Stromal cell of bone marrow (primary cell): ENCODE results near the gene IFT27.

ENCODE experiments used
- DNase-seq: peaks from one replicate; pipeline ENCODE4 v3.0.0-alpha.2; 2012; ENCODE audit warnings: low read depth

IFT27 gene

GRCh38 chr22:36796552-36797175 is 20.7 kb upstream of the IFT27 start:
- DNase-seq: no peak

- DNase-seq: no peak
Observed at GRCh38 chr22:36795633-36796032, 19.7 kb upstream of the IFT27 start.

DNA sequence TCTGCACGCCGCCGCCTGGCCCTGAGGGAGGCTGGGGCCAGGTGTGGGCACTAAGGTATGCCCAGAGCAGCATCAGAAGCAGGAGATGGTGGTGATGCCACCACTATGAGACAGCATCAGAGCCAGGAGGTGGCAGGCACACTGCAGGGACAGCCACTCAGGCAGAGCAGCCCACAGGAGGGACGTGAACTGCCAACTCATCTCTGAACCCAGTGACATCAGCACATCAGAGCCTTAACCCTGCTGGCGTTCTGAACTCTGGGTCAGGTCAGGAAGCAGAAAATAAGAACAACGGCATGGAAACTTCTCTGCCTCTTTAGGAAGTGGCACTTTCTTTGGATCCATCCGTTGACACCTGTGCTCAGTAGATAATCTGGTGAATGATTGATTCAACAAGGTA is 14.7 kb upstream of the IFT27 start:
- DNase-seq: no peak

DNA sequence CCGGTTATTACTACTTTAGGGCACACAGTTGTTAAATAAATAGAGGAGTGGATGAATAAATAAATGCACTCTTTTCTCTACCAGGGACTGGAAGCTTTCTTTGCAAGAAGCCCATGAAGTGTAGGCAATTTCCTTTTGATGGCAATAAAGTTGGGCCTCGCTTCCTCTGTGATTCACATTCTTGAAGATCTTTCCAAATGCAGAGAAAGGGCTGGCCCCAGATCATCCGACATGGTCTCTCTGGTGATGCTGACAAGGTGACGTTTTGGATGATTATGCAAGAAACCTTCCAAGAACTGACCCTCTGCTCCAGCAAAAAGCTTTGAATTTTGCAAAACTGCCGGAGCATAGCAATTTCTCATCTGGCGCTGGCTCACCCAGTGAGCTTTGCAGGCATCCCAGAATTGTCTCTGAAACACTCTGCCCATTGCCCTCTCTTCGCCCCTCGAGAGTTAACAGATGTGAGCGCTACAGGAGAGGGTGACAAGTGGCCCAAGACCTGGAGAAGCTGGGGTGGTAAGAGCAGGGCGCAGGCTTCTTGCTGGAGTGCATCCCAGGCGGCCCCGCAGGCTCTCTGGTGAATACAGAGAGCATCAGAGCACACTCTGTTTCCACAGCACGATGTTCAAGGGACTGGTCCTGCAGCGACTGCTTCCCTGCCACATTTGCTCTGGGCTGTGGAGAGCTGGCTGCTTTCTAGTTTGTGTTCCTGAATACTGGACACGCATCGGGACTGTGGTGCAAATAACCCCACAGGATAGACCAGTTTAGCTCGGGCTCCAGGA is 11.5 kb upstream of the IFT27 start:
- no peak for DNase-seq

GRCh38 chr22:36783743-36784142 is 7.8 kb upstream of the IFT27 start:
- DNase-seq: no peak

GRCh38 chr22:36781656-36782627 is 6.0 kb upstream of the IFT27 start:
- peak; percentile 63 for DNase-seq

DNA sequence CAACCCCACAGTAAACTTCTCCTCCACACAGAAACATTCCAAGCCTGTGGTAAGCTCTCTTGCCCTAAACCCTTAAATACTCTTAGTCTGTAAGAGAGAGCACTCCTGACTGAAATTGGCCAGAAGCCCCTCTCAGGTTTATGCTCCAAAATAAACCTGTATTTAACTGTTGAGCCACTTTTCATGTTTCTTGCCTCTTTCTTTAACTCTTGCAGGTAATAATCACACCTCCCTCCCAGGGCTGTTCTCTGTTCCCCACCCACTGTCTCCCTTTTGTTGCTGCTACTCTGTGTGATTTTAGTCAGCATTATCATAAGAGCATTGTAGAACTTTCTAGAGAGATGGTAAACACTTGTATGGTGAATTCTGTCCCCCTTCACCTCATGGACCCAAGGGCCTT is 2.1 kb upstream of the IFT27 start:
- no peak for DNase-seq

DNA sequence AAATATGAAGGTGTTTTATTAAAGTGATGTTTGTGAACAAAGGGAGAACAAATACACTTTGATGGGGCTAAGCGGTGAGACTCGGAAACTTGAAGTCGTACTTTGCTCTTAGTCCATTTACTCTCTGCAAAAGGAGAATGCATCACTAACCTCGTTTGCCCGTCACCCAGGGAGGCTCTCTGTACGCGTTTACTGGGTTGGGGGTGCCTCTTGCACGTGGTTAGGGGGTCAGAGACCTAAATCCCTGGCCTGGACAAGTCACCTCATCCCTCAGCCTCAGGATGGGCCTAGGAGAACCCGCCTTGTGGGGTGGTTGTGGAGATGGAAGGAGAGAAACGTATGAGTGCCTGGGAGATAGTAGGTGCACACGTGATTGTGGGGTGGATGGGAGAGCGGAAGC is 803 bp upstream of the IFT27 start:
- no peak for DNase-seq

- DNase-seq: no peak
Observed at GRCh38 chr22:36775586-36775963, 344 bp downstream of the IFT27 start.

- DNase-seq: peak; percentile 59
Observed at GRCh38 chr22:36773935-36774334, 2.0 kb downstream of the IFT27 start.

GRCh38 chr22:36772451-36772850 is 3.5 kb downstream of the IFT27 start:
- no peak for DNase-seq

DNA sequence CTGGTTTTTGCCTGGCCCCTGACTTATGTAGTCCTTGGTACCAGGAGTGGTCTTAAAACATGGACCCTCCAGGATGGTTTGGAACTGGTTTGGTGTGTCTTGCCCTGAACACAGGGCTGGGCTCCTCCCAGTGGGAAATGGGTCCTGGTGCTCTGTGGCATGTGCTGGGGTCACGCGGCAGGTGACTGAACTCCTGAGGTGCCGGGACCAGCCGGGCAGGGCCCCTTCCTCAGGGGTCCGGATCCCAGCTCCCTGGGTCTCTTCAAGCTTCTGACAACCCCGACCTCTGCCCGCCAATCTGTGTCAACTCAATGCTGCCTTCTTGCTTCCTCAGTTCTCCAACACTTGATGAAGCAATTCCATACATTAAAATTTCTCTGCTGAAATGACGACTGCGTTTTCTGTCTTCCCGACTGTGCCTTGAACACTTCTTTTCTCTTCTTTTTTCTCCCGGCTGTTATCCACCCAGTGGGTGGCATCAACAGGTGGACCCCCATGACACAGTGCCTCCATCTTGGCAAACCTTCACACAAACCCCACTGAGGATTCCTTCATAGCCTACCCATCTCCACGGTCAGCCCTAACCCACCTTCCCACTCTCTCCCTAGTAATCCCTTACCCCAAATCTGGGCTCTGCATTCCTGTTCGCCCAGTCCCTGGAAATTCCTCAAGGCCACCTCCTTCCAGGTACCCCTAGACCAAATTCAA is 4.4 kb downstream of the IFT27 start:
- DNase-seq: no peak

DNA sequence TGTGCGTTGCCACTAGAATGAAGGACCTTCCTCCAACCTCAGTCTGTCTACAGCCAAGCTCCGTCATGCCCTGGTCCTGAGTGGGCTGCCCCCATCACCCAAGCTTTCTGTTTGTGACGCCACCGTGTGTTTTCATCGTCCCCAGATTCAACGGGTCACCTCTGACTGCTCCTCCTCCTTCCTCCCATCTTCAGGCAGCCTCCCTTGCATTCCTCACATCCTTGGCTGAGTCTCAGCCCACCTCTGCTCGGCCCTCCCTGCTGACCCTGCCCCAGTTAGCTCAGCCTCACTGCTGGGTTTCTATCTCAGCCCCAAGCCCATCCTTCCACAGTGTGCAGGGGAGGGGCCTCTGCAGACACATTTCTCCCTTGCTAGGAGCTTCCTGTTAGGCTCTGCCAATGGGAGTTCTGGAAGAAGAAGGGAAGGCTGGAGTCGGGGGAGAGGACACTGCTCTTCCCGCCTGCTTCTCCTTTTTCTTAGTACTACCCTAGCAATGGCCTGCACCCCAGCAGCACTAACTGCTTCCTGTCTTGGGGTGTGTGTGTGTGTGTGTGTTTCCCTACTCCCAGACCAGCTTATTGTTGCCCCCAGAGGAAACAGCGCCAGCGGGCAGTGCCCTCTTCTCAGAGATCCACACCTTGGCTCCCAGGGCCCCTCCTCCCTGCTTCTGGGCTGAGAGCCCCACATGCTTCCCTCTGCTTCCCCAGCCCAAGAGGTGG is 5.2 kb downstream of the IFT27 start:
- DNase-seq: no peak

DNA sequence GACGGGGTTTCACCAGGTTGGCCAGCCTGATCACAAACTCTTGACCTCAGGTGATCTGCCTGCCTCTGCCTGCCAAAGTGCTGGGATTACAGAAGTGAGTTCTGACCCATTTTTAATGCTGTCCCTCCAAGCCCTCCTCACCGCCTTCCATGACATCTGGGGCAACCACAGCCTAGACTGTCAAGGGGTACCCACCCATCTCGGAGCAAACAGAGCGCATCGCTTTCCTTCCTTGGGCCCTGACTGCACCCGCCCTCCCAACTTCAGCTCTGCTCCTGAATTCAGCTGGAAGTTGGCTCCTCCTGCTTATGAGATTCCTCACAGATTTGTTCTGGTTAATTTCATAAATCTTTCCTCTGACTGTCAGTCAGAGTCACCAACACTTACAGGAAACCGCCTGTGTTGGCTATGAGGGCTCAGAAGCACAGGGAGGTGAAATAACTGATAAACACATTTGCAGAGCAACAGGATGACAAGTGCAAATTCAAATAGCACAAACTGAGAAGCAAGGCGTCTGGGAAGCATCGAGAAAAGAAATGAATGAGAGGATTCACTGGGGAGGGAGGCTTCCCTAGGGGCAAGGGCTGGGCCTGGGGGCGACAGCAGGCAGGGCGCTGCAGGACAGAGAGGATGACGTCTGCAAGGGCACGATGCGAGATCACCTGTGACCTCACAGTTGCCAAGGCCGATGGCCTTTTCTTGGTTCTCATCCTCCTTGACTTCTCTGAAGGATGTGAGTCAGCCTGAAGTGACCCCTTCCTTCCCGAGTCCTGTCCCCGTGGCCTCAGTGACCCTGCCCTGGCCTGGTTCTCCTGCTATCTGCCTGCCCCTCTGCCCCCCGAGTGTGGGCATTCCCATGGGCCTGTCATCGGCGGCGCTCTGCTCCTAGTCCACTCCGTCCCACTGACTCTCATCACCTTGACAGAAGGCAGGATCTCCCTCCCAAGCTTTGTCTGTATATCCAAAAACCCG is 6.1 kb downstream of the IFT27 start:
- no peak for DNase-seq

DNA sequence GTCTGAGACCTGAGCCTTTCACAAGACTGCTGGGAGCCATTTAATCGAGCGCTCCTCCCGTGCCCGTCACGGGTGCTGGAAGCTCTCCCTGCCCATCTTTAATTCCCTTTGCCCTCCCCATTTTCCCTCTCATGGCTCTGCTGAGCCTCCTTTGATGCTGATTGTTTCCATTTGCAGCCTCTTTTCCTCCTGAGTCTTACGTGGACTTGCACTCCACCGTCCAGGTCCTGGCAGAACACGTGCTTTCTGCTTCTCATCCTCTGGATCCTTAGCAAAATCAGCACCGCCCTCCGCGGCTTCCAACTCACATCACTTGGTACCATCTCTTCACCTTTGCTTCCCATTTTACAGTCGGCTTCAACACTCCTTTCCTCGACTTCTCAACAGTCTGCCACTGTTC is 7.3 kb downstream of the IFT27 start:
- no peak for DNase-seq

DNA sequence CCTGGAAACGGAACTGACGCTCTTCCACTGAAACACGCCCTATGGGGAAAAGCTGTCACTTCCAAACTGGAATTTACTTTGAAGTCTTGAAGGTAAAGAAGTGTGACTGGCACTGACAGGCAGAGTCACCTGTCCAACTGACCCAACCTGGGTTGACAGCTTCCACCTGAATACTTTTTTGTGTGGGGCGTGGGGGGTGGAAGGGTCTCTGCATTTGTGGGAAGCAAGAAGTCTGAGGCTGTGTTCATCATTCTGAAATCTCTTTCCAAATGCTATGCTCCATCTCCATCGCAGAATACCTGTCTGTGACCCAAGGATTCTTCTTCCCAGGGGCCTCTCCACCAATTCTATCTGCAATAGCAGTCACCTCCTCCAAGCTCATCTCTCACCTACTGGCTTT is 7.8 kb downstream of the IFT27 start:
- DNase-seq: no peak

- no peak for DNase-seq
Observed at GRCh38 chr22:36767035-36767775, 8.7 kb downstream of the IFT27 start.

DNA sequence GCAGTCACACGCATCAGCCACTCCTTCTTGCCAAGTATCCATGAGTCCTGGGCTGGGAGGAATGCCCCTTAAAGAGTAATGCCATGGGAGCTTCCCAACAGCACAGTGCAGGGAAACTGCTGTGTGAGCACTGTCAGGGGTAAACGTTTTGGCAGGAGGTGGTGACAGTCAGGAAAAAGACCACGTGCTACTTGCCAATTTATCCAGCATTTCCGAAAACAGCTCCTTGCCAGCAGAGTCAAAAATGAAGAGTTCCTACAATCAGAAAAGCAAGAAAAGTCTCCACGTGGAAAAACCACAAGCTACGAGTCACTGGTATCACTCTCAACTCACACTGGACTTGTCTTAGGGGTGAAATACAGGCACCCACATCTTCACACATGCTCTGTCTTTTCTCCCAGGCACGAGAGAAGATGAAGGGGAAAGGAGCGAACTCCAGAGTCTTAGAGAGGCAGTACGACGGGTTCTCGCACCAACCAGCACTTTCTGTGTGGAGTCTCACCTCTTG is 9.9 kb downstream of the IFT27 start:
- DNase-seq: peak; percentile 49
